Endometrial microvascular endothelial cells (primary cell): ENCODE data around the gene PAX8. TPM values are rescaled to one million over a fixed set of nuclear protein-coding genes. Genes with fewer than 3 reads are reported as not detected.

Experiments
- in situ Hi-C: cut with HindIII; loops from 2 replicates; pipeline ENCODE4 v1.10.0; 2017; ENCODE audit warnings: low sequenced_read_pairs, low pct_unique_long_range_greater_than_20kb; ENCODE audit errors: inconsistent ontology term
- total RNA-seq: library from RNA; depleted of rRNA; stranded (reverse); fragments of >200 nt; gene quantifications from one replicate; pipeline ENCODE4 v1.2.3, GENCODE V29; 2015; ENCODE audit errors: inconsistent ontology term

The PAX8 gene
- total RNA-seq, 1 donor from 2014 or later, result 0.28 TPM

DNA sequence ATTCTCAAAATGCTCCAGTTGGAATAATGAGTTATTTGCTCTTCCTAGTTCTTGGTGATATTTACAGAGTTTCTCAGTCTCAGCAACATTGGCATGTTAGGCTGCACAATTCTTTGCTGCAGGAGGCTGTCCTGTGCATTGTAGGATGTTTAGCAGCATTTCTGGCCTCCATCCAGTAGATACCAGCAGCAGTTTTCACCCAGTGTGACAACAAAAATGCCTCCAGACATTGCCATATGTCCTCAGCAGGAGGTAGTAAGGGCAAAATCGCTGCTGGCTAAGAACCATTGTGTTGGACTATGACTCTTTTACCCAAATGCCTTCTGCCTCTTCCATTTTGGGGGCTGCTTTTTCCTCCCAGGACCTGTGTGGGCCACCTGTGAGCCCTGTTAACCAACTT, 50.4 kb downstream of the PAX8 start:
- in situ Hi-C loops, result no loop called here

DNA sequence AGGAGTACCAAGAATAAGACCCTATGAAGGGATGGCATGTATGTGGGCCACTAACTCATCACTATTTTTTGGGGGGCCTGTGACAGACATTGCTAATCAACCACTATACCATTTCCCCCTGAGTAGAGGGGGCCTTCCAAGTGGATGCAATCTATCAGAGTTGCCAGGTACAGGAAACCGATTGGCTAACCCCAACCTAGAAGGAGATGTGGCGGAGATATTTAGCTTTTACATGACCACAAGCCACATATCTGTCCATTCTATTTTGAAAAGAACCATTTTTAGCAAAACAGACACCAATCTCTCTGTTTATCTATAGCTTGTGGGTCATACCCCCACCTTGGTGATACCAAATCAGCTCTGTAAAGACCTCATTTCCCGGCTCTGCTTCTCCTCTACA, 51.0 kb downstream of the PAX8 start:
- in situ Hi-C loops, result no loop called here

DNA sequence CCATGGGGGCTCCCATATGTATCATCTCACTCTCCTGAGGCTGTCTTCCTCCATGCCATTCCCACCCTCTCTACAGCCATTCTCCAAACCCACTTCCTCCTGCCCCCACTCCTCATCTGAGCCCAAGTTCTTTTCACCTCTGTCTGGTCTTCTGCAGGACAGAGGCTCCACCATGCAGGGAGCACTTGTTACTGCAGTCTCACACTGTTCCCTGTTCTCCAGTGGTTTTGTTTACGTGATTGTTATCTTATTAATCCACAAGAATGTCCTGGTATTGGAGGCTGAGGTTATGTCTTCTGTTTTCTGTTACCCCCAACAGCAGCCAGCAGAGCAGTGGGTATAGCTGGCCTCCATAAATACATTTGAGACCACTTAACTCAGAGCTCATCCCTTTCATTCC, 51.4 kb downstream of the PAX8 start:
- in situ Hi-C loops, result no loop called here

DNA sequence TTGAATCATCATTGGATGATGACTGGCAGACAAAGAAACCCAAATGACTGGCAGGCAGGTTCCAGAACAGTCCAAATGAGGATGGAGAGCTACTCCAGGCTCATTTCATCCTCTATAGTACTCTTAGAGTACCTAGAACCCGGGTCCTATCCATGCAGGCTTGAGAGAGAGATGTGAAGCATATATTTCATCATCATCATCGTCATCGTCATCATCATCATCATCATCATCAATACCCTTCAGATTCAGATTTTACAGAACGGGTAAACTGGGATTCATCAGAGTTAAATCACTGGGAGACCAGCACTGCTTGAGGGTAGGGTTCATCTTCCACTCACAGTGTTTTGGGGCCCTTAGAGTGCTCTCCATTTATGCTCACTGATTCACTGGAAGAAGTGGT, 52.3 kb downstream of the PAX8 start:
- in situ Hi-C loops, result no loop called here

DNA sequence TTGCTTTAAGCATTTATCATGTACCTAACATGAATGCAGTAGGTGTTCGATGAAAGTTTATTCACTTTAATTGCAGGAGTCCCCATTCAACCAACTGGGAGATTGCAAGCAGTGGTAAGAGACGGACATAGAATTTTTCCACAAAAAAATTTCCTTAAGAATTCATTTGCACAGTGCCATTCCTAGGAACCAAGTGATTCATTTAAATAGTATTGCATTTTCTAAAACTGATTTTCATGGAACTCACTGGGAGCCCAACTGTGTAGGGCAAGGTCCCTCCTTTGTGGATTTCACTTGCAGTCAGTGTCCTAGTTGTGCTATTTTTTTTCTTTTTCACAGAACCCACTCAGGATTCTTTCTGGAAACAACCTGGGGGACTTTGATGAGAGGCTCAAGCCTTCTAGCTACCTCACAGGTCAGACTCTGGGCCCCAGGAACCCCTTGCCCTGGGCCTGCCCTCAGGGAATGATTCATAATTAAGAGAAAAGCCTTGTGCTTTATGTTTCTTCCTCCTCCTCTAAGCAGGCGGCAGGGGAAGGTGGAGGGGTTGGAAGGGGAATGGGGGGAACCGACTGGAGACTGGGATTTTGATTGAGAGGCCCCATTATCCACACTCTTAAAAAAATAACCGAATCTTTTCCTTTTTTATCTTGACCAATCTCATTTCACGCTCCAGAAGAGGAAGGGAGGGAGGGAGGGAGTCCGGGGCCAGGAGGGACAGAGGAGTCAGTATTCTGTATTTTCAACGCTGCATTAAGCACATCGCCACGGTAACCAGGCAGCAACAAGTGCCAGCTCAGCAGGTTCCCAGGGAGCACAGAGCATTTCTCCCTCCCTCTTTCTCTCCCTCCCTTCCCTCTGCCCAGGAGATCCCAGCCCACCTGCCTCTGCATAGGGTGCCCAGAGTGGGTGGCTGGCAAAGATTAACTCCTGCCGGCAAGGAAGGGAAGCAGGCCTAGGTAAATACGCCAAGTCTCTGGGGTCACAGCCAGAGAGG, 53.2 kb downstream of the PAX8 start:
- in situ Hi-C loops, result no loop called here

DNA sequence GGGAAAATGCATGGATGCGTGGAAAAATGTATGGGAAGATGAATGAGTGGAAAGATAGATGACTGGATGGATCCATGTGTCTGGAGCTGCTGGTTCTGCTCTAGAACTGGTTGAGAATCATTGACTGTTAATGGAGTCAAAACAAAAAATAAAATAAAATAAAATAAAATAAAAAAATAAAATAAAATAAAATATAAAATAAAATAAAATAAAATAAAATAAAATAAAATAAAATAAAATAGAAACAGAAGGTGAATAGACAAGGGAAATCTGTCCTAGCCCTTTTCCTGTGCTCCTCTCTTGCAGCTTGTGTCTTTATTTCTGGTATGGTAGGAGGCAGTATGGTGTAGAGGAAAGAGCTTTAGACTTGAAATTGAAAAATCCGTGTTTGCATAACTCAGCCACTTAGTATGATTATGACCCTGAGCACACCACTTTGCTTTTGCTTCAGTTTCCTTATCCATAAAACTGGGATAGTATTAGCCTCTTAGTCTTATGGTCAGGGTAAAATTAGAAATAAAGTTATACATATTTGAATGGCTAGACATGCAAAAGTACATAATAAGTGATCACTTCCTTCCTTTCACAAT, 54.0 kb downstream of the PAX8 start:
- in situ Hi-C loops, result no loop called here

DNA sequence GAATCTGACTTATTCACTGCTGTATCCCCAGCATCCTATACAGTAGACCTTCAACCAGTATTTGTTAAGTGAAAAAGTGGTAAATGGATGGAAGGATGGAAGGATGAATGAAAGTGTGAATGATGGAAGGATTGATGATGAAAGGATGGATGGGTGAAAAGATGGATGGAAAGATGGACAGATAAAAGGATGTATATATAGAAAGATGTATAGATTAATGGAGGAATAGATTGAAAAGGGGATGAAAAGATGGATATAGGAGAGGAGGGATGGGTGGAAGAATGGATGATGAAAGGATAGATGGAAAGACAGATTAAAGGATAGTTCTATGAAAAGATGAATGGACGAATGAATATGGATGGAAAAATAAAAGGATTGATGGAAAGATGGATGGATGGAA, 54.9 kb downstream of the PAX8 start:
- in situ Hi-C loops, result no loop called here

DNA sequence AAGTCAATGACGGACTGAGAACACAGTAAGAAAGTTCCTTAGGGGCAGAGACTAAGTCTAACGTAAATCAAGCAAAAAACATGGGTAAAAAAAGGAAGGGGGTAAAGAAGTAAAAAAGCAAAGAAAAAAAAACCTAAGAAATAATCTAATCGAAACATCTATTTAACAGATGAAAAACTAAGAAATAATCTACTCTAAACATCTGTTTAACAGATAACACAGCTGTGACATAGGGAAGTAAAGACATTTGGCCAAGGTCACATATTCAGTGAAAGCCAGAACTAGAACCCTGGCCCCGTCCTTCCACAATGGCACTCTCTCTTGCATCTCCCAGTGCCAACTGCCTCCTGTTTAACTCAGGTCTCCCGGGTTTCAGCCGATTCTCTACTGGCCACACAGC, 56.9 kb downstream of the PAX8 start:
- in situ Hi-C loops, result no loop called here

DNA sequence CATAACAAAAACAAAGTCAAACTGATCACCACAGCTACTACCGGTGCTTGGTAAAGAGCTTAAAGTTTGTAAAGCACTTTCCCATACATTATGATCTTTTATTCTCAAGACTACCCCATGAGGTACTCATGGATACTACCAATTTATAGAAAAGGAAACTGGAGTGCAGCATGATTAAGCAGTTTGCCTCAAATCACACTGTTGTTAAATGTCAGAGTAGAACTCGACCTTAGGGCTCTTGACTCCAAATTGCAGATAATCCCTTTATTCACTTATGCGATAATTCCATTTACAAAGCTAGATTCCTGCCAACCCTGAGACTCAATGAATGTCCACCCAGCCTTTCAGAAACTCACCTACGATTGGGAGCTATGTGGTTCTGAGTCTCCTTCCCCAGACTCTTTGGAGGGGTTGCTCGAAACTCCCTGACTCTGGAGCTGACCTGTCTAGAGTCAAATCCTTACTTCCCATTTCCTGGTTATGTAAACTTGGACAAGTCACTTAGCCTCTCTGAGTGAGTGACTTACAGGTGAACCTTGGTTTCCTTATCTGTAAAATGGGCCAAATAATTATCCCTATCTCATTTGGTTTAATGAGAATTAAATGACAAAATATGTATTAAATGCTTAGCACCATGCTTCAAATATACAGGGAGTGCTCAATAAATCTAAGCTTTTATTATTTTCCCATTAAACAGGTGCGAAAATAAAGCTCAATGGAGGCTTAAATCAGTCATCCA, 57.6 kb downstream of the PAX8 start:
- in situ Hi-C loops, result no loop called here

DNA sequence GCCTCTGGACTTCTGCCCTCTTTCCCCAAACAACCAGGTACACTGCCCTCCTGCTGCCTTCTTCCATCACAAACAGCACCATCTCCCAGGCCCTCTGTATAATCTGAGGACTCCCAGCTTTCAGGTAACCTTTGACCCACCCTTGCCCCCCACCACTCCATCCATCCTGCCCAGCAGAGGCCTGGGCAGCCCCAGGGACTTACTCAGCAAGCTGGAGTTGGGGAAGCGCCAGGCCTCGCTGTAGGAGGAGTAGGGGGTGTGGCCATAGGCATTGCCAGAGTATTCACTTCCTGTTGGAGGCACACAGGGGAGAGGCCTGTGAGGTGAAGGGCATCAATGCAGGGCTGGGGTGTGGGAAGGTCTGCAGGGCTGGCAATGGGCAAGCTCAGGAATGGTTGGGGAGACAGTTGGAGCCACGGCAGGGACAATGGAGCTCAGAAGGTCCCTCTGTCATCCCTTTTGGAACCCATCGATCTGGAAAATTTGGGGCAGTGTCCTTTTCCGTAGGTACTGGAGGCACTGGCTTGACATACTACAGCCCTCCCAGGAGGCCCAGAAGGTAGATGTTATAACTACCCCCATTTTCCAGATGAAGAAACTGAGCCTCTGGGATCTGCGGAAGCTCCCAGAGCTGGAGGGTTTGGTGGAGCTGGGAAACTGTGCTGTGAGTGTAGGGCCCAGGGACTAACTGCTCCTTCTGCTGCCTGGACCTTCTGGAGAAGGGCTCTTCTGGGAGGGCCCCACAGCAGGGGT, 58.7 kb downstream of the PAX8 start:
- in situ Hi-C loops, result no loop called here

DNA sequence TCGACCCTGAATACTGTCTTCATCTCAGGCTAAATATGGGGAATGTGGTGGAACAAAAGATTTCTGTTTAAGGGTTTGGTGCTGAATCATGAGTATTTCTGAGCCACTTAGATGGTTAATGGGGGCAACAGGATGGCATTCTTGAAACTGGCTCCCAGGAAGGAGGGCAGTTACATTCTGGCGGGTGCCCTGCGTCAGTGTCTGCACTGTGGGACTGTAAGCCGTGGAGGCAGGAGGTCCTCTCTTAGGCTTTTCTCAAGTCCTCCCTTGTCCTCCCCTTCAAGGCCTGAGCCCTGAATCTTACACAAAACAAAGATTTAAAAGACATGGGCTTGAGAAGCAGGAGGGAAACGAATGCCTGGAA, 59.2 kb downstream of the PAX8 start:
- in situ Hi-C loops, result no loop called here

DNA sequence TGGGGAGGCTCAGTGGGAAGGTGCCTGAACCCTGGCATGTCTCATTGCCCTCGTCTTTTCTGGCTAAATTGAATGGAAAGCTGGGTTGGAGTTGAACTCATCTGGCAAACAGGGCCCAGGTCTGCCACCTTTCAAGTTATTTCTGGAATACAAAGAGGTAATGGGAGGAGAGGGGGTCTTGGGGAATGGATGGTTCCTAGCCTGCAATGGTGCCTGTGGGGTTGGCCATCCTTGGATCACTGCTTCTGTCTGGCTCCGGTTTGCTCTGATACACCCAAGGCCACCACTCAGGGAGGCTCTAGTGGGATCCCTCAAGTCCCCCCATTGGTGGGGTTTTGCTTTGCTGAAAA, 59.7 kb downstream of the PAX8 start:
- in situ Hi-C loops, result no loop called here

DNA sequence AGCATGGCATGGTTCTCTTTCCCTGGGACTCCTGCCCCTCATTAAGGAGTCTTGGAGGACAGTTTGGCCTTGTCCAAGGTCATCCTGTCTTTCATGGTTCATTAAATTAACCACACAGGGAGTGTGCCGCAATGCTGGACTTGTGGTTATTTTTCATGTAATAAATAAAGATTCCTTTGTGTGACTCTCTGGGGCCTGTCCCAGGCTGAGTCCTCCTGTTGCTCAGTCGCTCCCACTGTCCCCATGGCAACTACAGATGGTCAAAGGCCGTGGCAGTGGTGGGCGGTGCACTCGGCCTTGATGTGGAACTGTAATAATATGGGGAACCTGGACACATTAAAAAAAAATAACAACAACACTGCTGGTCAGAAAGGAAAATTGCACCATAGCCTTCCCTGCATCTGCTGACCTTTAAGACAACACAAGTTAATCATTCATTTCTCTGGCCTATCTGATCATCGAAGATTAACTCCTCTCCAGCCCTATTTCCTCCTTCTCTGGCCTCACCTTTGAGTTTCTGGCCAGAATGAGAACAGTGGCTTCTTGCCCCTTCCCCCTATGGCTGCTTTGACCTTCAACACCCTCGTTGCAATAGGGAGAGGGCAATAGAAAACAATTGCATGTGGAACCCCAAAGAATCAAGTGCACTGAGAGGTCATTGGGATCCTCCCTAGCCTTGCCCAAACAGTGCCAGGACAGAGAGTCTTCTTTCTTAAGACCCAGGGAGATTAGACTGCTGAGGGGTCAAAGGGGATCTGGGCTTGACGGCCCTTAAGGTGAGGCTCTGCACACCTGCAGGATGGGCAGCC, 60.2 kb downstream of the PAX8 start:
- in situ Hi-C loops, result no loop called here

DNA sequence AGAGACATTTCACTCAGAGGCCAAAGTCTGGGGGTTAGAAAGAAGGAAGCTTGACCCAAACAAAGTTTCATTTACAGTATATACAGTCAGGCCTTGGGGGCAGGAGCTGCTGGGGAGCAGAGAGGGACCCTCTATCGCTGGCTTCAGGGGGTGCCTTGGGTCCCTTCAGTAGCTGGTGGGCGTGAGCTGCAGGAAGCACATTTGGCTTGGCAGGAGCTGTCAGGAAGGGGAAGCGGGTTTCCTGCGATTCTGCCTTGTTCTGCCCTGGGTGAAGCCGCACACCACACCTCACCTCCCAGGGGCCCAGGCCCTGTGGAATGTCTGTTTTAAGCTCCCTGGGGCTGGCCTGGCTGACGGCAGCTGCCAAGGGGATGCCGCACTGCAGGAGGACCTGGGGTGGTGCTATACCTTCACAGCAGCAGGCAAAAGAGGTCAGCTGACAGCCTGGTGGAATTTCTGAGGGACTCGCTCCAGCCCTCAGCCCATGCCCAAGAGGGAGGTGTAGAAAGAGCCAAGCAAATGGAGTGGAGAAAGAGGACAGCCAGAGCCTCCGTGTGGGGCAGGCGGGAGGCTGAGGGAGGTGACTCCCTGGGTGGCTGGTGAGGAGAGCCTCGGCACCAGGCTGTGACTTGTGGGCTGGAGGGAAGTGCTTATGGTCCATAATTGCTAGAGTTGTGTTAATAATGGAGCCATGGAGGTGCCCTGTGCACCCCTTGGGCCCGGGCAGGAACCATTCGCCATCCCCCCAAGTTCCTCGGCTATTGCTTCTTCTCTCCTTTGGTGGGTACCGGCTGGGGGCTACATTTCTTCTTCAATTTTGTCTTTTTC, 61.1 kb downstream of the PAX8 start:
- in situ Hi-C loops, result no loop called here

DNA sequence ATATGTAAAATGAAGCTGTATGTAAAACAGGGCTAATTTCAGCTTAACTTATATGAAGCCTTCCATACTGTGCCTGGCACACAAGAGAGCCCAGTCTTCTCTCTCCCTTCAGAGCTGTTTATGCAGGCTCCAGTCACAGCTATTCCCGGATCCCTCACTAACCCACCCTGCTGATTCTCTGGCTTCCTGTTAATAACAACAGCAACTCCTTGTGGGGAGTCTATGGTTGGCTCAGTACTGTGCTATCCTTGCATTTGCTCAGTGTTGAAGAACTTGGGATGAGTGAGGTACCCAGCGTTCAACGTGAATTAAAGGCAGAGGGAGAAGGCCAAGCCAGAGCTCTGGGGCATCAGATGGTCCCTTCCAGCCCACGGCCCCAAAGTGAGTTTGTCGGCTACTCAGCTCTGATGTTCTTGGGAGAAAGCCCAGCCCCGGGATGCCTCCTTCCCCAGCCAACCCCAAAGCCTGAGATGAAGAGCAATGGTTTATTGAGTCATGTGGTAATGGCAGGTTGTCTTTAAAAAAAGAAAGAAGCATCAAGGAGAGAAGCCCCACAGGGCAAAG, 61.7 kb downstream of the PAX8 start:
- in situ Hi-C loops, result no loop called here

DNA sequence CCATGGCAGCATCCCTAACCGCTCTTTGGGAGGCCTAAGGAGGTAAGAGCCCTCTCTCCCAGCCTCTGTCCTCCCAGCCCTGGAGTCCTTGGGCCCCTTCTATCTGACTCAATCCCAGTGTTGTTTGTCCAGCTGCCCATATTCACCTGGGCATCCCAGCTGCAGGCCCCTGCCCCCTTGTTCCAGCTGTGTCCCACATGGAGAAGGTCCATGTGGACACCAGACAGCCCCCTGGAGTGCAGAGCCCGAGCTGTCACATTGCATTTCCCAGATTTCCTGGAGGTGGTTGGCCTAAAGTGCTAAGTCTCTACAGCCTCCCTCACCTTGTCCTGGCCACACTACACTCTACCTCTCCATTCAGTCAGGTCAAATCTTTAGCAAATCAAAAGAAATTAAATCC, 62.4 kb downstream of the PAX8 start:
- in situ Hi-C loops, result no loop called here

DNA sequence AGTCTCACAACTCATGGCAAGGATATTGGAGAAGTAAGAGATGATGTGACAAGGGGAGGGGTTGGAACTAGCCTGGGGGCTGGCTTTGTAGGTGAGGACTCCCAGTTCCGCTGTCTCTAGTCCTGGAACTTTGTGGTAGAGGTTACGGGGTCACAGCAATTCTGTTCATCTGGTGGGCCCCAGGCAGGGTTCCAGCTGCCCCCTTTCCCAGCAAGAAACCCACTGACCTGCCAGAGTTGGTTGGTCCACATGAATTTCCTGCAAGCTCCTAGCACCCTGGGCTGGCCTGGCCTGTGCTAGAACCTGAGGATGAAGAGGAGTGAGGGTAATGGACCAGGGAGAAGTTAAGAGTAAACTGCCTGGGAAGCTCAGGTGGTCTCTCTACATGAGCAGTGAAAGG, 63.7 kb downstream of the PAX8 start:
- in situ Hi-C loops, result no loop called here
